DMS 273 treated with DMSO at 0.1 percent for 48 hours (cell line): ENCODE measurements around the gene GGT5.
"Not testable (repeated sequence)": the region's sequence is repeated elsewhere in the genome, so short reads cannot be mapped to it uniquely, and the experiment has no call there.

ENCODE experiments used
- DNase-seq: peaks from one replicate; lab custom pipeline; 2025; lab: John Stamatoyannopoulos, UW

The GGT5 gene, protein sequence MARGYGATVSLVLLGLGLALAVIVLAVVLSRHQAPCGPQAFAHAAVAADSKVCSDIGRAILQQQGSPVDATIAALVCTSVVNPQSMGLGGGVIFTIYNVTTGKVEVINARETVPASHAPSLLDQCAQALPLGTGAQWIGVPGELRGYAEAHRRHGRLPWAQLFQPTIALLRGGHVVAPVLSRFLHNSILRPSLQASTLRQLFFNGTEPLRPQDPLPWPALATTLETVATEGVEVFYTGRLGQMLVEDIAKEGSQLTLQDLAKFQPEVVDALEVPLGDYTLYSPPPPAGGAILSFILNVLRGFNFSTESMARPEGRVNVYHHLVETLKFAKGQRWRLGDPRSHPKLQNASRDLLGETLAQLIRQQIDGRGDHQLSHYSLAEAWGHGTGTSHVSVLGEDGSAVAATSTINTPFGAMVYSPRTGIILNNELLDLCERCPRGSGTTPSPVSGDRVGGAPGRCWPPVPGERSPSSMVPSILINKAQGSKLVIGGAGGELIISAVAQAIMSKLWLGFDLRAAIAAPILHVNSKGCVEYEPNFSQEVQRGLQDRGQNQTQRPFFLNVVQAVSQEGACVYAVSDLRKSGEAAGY

DNA sequence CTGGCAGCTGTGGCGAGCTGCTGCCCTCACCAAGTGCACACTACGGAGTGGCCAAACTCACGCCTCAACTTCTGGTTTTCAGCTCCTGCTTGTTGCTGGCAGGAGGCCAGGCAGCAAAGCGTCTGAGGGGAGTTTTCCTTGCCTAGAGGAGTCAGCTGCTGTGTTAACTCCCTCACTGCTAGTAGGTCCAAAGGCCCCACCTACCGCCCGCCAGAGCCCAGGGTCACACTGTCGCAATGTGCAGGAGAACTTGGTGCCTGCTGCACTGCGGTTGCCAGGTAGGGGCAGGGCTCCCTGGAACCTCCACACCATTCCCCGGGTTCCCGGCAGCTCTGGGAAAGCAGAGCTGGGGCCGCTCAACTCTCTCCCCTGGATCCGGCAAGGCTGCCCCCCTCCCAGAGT lies at the start of gene GGT5:
GGT5 (minus strand) TSS at position 53 of the 402 bp plus-strand sequence. CDS start 357 bp downstream, outside the sequence.
- not testable (repeated sequence) for DNase-seq

GRCh38 chr22:24292202-24292830 lies 47.4 kb upstream of the GGT5 start:
- not testable (repeated sequence) for DNase-seq

- DNase-seq: no peak
These were observed 46.8 kb upstream of the GGT5 start for GRCh38 chr22:24291515-24292201.

- DNase-seq: no peak
These were observed 45.6 kb upstream of the GGT5 start for GRCh38 chr22:24290459-24290858.

GRCh38 chr22:24289741-24290163 lies 44.9 kb upstream of the GGT5 start:
- DNase-seq: no peak

DNA sequence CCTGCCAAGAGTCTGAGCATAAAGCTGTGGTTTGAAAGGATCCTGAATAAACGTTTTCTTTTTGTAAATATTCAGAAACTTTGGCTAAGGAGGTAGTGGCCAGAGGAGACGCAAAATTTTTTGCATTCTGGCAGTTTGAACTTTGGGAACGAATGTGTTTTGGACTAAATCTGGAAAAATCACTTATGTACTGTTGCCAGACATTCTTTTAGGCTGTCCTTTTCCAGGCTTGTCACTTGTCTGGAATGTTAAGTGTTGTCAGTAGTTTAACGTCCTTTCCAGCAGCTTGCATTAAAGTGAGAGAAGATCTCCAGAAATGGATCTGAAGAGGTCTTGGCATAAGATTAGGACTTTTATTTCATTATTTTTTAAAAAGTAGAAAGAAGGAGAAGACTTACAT lies 44.2 kb upstream of the GGT5 start:
- no peak for DNase-seq

DNA sequence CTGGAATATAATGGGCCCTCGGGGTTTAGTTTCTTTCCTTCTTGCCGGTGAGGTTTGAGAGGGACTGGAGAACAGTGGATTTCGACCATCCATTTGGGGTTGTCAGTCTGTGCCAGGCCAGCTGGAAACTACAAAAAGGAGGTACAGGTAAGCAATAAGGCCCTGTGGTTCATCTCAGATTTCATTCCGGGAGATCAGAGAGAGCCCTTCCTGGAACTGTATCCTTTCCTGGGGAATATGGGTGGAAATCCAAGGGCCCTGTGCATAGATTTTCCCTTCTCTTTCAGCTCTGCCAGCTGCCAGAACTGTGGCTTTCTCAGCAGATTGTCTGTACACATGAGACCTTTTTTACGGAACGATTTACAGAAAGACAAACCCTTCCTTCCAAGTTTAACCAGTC lies 42.9 kb upstream of the GGT5 start:
- DNase-seq: not testable (repeated sequence)

DNA sequence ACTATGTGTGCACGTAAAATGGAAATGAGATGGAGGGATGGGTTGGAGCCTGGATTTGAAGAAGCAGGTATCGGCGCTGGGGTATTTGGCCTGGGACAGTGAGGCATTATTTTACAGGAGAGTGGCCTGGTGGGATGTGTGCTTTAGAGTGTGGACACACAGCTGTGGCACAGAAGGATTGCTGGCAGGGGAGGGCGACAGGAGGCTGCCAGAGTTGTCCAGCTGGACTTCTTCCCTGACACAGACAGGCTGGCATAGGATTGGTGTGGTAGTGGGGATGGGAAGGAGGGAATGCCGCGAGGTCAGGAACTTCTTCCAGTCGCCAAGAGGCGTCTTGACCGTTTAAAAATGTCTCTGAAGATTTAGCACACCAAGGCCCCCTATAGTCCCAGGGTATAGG lies 42.3 kb upstream of the GGT5 start:
- not testable (repeated sequence) for DNase-seq

- no peak for DNase-seq
These were observed 40.4 kb upstream of the GGT5 start for GRCh38 chr22:24285245-24285644.

DNA sequence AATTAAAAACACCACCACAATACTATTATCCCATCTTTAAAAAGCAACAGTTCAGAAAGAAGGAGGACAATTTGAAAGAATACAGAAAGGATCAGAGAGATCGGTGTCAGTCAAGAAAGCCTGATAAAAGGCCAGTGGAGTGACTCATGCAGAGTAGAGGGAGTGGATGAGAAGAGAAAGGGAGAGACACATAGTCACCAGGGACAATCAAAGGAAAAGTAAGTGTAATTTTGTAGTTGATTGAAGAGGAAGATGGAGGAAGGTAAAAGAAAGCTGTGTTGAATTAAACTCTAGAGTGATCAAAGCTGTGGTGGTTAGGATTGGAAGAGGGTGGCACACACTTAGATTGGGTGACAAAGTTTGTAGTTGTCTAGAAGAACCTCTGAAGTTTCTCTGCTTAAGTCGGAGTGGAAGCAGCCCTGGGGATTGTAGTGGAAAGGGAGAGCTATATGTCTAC lies 39.9 kb upstream of the GGT5 start:
- no peak for DNase-seq

- no peak for DNase-seq
These were observed 37.5 kb upstream of the GGT5 start for GRCh38 chr22:24282401-24282800.

DNA sequence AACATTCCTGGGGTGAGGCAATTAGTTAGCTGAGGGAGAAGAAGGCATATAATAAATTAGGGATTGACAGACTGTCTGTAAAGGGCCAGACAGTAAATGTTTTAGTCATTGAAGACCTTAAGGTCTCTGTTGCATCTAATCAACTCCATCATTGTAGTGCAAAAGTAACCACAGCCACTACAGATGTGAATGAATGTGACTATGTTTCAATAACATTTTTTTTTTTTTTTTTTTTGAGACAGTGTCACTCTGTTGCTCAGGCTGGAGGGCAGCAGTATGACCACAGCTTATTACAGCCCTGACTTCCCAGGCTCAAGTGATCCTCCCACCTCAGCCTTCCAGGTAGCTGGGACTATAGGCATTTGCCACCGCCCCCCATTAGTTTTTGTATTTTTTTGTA lies 35.5 kb upstream of the GGT5 start:
- DNase-seq: not testable (repeated sequence)

GRCh38 chr22:24274696-24275405 lies 30.0 kb upstream of the GGT5 start:
- DNase-seq: not testable (repeated sequence)

DNA sequence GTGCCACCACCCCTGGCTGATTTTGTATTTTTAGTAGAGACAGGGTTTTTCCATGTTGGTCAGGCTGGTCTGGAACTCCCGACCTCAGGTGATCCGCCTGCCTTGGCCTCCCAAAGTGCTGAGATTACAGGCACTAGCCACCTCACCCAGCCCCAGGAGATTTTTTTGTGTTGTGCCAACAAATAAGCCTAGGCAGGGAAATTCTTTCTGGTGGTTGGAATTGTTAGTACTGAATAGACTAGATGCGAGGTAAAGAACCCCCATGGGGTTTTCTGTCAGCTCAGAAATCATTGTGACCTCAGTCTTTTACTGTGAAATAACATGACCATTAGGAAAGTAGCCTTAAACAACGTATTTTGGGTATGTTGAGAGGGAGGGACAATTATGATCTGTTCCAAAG lies 29.0 kb upstream of the GGT5 start:
- not testable (repeated sequence) for DNase-seq

GRCh38 chr22:24273031-24273430 lies 28.1 kb upstream of the GGT5 start:
- DNase-seq: not testable (repeated sequence)

GRCh38 chr22:24271386-24271854 lies 26.5 kb upstream of the GGT5 start:
- no peak for DNase-seq

DNA sequence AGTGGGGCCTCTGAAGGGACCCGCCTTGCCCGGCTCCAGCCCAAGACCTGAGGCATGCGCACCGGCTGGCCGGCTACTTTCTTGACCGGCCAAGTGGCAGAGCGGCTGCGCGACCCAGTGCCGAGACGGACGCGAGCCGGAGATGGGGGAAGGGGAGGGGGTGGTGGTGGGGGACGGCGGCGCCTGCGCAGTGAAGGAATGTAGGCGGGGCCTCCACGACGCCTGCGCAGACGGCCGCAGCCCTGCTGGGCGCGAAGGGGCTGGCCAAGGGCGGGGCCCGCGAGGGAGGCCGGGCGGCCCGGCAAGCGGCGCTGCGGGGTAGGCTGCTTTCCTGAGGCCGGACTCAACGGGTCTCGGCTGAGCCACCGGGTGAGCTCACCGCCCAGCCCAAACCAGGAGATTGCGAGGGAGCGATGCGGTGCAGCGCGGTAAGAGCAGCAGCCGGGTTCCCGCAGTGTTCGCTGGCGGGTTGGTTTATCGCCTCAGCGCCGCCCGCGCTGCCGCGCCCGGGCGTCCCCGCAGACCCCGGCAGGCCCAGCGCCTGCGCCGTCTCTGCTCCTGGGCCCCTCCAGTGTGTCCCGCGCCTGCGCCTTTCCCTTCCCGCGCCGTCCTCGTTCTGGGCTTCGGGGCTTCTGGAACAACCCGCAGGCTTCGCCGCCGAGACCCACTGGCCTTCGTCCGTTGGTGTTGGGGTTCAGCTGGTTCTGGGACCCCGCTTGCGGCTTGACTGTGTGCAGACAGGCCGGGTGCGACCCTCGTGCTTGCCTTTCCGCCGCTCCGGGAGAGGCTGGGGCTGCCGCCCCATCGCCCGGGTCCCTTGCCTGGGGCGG lies 25.9 kb upstream of the GGT5 start, which contains the start of gene SPECC1L:
SPECC1L (plus strand) TSS at position 276 of the 830 bp plus-strand sequence. CDS start 31,401 bp downstream, outside the sequence.
- peak; percentile 56 for DNase-seq

DNA sequence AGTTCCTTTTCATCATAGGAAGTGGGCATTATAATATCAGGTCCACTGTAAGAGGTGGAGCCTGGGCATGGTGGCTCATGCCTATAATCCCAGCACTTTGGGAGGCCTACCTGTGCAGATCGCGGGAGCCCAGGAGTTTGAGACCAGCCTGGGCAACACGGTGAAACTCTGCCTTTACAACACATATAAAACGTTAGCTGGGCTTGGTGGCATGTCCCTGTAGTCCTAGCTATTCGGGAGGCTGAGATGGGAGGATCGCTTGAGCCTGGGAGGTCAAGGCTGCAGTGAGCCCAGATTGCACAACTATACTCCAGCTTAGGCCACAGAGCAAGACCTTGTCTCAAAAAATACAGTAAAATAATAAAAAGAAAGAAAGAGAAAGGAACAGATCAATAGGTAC lies 21.6 kb upstream of the GGT5 start:
- DNase-seq: not testable (repeated sequence)

GRCh38 chr22:24265734-24266133 lies 20.9 kb upstream of the GGT5 start:
- DNase-seq: no peak

GRCh38 chr22:24264329-24264896 lies 19.5 kb upstream of the GGT5 start:
- not testable (repeated sequence) for DNase-seq
